Measurements from ENCODE around the gene GRIK3.

DNA sequence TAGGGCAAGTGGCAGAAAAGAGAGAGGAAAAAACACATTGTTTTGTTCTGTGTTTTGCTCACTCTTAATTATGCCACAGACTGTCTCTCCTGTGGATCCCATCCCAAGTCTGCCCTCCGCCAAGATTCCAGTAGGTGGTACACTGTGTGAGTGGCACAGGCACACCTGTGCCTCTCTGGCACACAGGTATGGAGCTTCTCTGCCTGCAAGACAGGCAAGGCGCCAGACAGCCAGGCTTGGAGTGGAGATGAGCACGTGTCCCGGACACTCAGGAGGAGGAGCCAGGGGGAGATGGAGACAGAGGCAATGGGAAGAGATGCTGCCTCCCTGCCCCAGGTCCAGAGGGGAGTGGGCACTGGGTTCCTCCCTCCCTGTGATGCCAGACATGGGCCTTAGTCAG, 6.5 kb upstream of the GRIK3 start:
- TF ChIP-seq, protein P1, sequence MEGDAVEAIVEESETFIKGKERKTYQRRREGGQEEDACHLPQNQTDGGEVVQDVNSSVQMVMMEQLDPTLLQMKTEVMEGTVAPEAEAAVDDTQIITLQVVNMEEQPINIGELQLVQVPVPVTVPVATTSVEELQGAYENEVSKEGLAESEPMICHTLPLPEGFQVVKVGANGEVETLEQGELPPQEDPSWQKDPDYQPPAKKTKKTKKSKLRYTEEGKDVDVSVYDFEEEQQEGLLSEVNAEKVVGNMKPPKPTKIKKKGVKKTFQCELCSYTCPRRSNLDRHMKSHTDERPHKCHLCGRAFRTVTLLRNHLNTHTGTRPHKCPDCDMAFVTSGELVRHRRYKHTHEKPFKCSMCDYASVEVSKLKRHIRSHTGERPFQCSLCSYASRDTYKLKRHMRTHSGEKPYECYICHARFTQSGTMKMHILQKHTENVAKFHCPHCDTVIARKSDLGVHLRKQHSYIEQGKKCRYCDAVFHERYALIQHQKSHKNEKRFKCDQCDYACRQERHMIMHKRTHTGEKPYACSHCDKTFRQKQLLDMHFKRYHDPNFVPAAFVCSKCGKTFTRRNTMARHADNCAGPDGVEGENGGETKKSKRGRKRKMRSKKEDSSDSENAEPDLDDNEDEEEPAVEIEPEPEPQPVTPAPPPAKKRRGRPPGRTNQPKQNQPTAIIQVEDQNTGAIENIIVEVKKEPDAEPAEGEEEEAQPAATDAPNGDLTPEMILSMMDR (IDR thresholded peaks at IDR 0.05; ENCODE audit: low read depth, low read length, poor library complexity, severe bottlenecking): no peak
- no peak for TF ChIP-seq EZH2phosphoT487 (IDR thresholded peaks at IDR 0.05; ENCODE audit: borderline replicate concordance, low read length)

Data from DOHH2 (cell line).